OCI-LY1 (cell line): ENCODE data around the gene ABCB6.

Source experiments
- H2AFZ ChIP-seq: fragments of 200-600 bp; sonication (generic), shearing (Covaris generic); 2 replicates; pipeline ENCODE4 v1.6.0; 2014; ENCODE audit warnings: antibody characterized with exemption, mild to moderate bottlenecking, low read length
- H3F3A ChIP-seq: fragments of 200-600 bp; sonication (generic), shearing (Covaris generic); 2 replicates; pipeline ENCODE4 v1.6.0; 2014; ENCODE audit warnings: mild to moderate bottlenecking, antibody characterized with exemption, low read length, moderate library complexity; ENCODE audit not compliant: insufficient read depth
- H3K27ac ChIP-seq: fragments of 200-600 bp; sonication (generic); 2 replicates; pipeline ENCODE4 v1.5.1; 2014; ENCODE audit warnings: low read length, mixed run types, mild to moderate bottlenecking, low read depth; ENCODE audit not compliant: poor library complexity, severe bottlenecking
- H3K27me3 ChIP-seq: fragments of 200-600 bp; sonication (generic); 2 replicates; pipeline ENCODE4 v1.6.0; 2014; ENCODE audit warnings: antibody characterized with exemption, mild to moderate bottlenecking, low read length, moderate library complexity; ENCODE audit not compliant: insufficient read depth
- H3K36me3 ChIP-seq: fragments of 200-600 bp; sonication (generic); 2 replicates; pipeline ENCODE4 v1.6.1; 2014; ENCODE audit warnings: mild to moderate bottlenecking, antibody characterized with exemption, low read length, moderate library complexity, mixed read lengths; ENCODE audit not compliant: insufficient read depth
- H3K4me1 ChIP-seq: fragments of 200-600 bp; sonication (generic); 2 replicates; pipeline ENCODE4 v1.5.1; 2014; ENCODE audit warnings: mild to moderate bottlenecking, low read length, moderate library complexity; ENCODE audit not compliant: insufficient read depth, severe bottlenecking
- H3K4me2 ChIP-seq: fragments of 200-600 bp; sonication (generic), shearing (Covaris generic); 2 replicates; pipeline ENCODE4 v1.6.1; 2014; ENCODE audit warnings: low read length
- H3K4me3 ChIP-seq: fragments of 200-600 bp; sonication (generic); 2 replicates; pipeline ENCODE4 v1.5.1; 2014; ENCODE audit warnings: low read length, low read depth, mild to moderate bottlenecking, mixed read lengths; ENCODE audit not compliant: poor library complexity, severe bottlenecking
- H3K79me2 ChIP-seq: fragments of 200-600 bp; shearing (Covaris generic); 2 replicates; pipeline ENCODE4 v1.6.1; 2016; ENCODE audit warnings: mixed run types, low read length, mixed read lengths; ENCODE audit not compliant: insufficient read depth
- H3K9ac ChIP-seq: fragments of 200-600 bp; sonication (generic), shearing (Covaris generic); 2 replicates; pipeline ENCODE4 v1.6.1; 2014; ENCODE audit warnings: mild to moderate bottlenecking, low read length, mixed read lengths
- H3K9me2 ChIP-seq: fragments of 200-600 bp; sonication (generic), shearing (Covaris generic); 2 replicates; pipeline ENCODE4 v1.6.1; 2014; ENCODE audit warnings: low read depth, mild to moderate bottlenecking, low read length, mixed read lengths
- H3K9me3 ChIP-seq: fragments of 200-600 bp; shearing (Covaris generic); 2 replicates; pipeline ENCODE4 v1.6.1; 2014; ENCODE audit warnings: low read length, mixed read lengths
- H4K20me1 ChIP-seq: fragments of 200-600 bp; sonication (generic), shearing (Covaris generic); 2 replicates; pipeline ENCODE4 v1.6.0; 2016; ENCODE audit warnings: mild to moderate bottlenecking, low read length; ENCODE audit not compliant: insufficient read depth
- CTCF ChIP-seq: fragments of 200-600 bp; sonication (generic), shearing (Covaris generic); IDR thresholded peaks from 2 replicates; pipeline ENCODE4 v1.5.1; 2017; ENCODE audit warnings: mild to moderate bottlenecking, antibody characterized with exemption, low read length, moderate library complexity, mixed read lengths
- EZH2 ChIP-seq: fragments of 200-600 bp; sonication (generic), shearing (Covaris generic); IDR thresholded peaks from 2 replicates; pipeline ENCODE4 v1.8.0; 2017; ENCODE audit warnings: borderline replicate concordance, mixed run types, mild to moderate bottlenecking, antibody characterized with exemption, low read length, moderate library complexity, mixed read lengths

ABCB6 gene

GRCh38 chr2:219174801-219175200 is 44.0 kb downstream of the ABCB6 start:
- Histone ChIP-seq H2AFZ (no peak overlapping the region), H3K36me3 (peaks cover 27% of the 10 kb centered on the region; the same call in 1 of the 2 replicates), H3K27ac (no peak overlapping the region), H3K4me1 (peaks cover 23% of the 10 kb centered on the region), H3K79me2 (peaks cover 8% of the 10 kb centered on the region; the same call in 1 of the 2 replicates), H4K20me1 (no peaks in the 10 kb centered on the region), H3K9ac (no peak overlapping the region), H3K4me3 (no peak overlapping the region), H3K27me3 (no peaks in the 10 kb centered on the region), H3K9me3 (no peaks in the 10 kb centered on the region), H3K4me2 (no peak overlapping the region), H3K9me2 (no peaks in the 10 kb centered on the region), H3F3A (no peaks in the 10 kb centered on the region; the same call in 1 of the 2 replicates)
- no peak for TF ChIP-seq CTCF
- TF ChIP-seq EZH2 = no peak

- Histone ChIP-seq H3K9me3 (no peaks in the 10 kb centered on the region), H3K4me2 (no peak overlapping the region), H3K79me2 (peaks cover 6% of the 10 kb centered on the region; the same call in 1 of the 2 replicates), H3K9ac (no peak overlapping the region), H3K4me1 (peaks cover 16% of the 10 kb centered on the region), H3F3A (no peaks in the 10 kb centered on the region; the same call in 1 of the 2 replicates), H4K20me1 (no peaks in the 10 kb centered on the region), H3K27ac (no peak overlapping the region), H2AFZ (no peak overlapping the region), H3K27me3 (no peaks in the 10 kb centered on the region), H3K36me3 (peaks cover 24% of the 10 kb centered on the region; the same call in 1 of the 2 replicates), H3K4me3 (no peak overlapping the region), H3K9me2 (no peaks in the 10 kb centered on the region)
- TF ChIP-seq EZH2 (no peak), CTCF (no peak)
Observed at GRCh38 chr2:219174146-219174545, 44.6 kb downstream of the ABCB6 start.

- H3K9ac ChIP-seq = no peak overlapping the region
Observed at GRCh38 chr2:219173176-219173575, 45.6 kb downstream of the ABCB6 start.

More at GRCh38 chr2:219173176-219173575, 45.6 kb downstream of the ABCB6 start:
- Histone ChIP-seq H3K4me1 (peaks cover 10% of the 10 kb centered on the region), H3K79me2 (no peaks in the 10 kb centered on the region), H3F3A (no peaks in the 10 kb centered on the region; the same call in 1 of the 2 replicates), H3K9me3 (no peaks in the 10 kb centered on the region), H3K27ac (no peak overlapping the region), H3K36me3 (peaks cover 24% of the 10 kb centered on the region; the same call in 1 of the 2 replicates), H3K4me2 (no peak overlapping the region), H2AFZ (no peak overlapping the region), H3K9me2 (no peaks in the 10 kb centered on the region), H3K4me3 (no peak overlapping the region), H4K20me1 (no peaks in the 10 kb centered on the region), H3K27me3 (no peaks in the 10 kb centered on the region)
- TF ChIP-seq EZH2 (no peak), CTCF (no peak)
